Lower leg skin (tissue), 4 donors: ENCODE measurements around the gene GRHL3. TPM values are rescaled to one million over a fixed set of nuclear protein-coding genes. Genes with fewer than 3 reads are reported as not detected.
A peak's percentile ranks its signal among the peaks of the same experiment; 100 is the strongest.
"Not testable (repeated sequence)": the region's sequence is repeated elsewhere in the genome, so short reads cannot be mapped to it uniquely, and the experiment has no call there.

Experiments used
- DNase-seq, 2 donors: peaks; one replicate each; pipeline ENCODE4 v3.0.0-alpha.2; 2019; ENCODE audit warnings: low spot score in 2 of 2
- H3K4me3 ChIP-seq: fragments of 200-600 bp; sonication (generic); 2 replicates; pipeline ENCODE4 v1.5.1; 2017; ENCODE audit warnings: mild to moderate bottlenecking, low read depth; ENCODE audit not compliant: poor library complexity, severe bottlenecking
- CTCF ChIP-seq, 3 donors: fragments of 450-650 bp; IDR thresholded peaks; one replicate each; pipeline ENCODE4 v1.5.1; 2016; ENCODE audit warnings: antibody characterized with exemption in 3 of 3, mild to moderate bottlenecking in 3 of 3, moderate library complexity in 2 of 3
- POLR2A ChIP-seq, 2 donors: fragments of 450-650 bp; IDR thresholded peaks; one replicate each; pipeline ENCODE4 v1.6.1; 2016 to 2017; ENCODE audit warnings: antibody characterized with exemption in 2 of 2, mild to moderate bottlenecking in 1 of 2, moderate library complexity in 1 of 2
- WGBS, 2 donors: methylation state at CpG; one replicate each; pipeline ENCODE4 v1.1.5; 2018; 5-methylcytosine and 5-hydroxymethylcytosine counted together
- intact Hi-C: fragments of 100-400 bp; cut with DNase I; formaldehyde crosslinking; loops from one replicate; pipeline ENCODE4 v1.15.0; 2023; ENCODE audit warnings: low total_unique reads
- total RNA-seq, 4 donors: library from RNA; depleted of rRNA; stranded (reverse); fragments of >200 nt; gene quantifications; one replicate each; pipeline ENCODE4 v1.1.0, GENCODE V29; 2016

GRHL3 gene
- total RNA-seq, 4 donors from 2014 or later: 141 to 205 (median 171) TPM

- H3K4me3 ChIP-seq: no peak overlapping the region
- WGBS, 2 donors: 78 to 80% methylated on average over 8 of the region's 8 CpGs
- TF ChIP-seq POLR2A (IDR thresholded peaks at IDR 0.05) (no peak), CTCF (IDR thresholded peaks at IDR 0.05) (no peak)
- no peak for DNase-seq
- intact Hi-C loops: no loop called here
Measured at GRCh38 chr1:24284156-24284471, 35.0 kb upstream of the GRHL3 start.

DNA sequence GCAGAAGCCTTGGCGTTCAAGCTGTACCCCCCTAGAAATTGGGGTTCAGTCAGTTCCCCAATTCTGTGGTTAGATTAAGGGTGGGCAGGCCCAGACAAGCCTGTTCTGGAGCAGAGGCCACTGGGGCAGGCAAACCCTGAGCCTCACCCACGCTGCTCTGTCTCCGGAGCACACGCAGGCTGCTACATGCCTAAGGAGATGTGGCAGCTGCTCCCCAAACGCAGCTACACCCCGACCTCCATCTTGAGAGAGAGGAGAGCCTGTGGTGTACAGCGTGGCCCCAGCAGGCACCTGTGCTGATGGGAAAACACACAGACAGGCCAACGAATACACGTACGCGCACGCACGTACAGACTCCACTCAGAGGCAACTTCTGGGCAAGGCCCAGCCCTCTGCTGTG, 33.9 kb upstream of the GRHL3 start:
- WGBS, 2 donors: 53 to 73% methylated on average over 10 to 13 of the region's 13 CpGs
- TF ChIP-seq POLR2A (IDR thresholded peaks at IDR 0.05) (no peak), CTCF (IDR thresholded peaks at IDR 0.05) (no peak)
- no peak overlapping the region for H3K4me3 ChIP-seq
- DNase-seq: peak in 1 of 2 donors; percentile 64
- intact Hi-C loops: no loop called here

DNA sequence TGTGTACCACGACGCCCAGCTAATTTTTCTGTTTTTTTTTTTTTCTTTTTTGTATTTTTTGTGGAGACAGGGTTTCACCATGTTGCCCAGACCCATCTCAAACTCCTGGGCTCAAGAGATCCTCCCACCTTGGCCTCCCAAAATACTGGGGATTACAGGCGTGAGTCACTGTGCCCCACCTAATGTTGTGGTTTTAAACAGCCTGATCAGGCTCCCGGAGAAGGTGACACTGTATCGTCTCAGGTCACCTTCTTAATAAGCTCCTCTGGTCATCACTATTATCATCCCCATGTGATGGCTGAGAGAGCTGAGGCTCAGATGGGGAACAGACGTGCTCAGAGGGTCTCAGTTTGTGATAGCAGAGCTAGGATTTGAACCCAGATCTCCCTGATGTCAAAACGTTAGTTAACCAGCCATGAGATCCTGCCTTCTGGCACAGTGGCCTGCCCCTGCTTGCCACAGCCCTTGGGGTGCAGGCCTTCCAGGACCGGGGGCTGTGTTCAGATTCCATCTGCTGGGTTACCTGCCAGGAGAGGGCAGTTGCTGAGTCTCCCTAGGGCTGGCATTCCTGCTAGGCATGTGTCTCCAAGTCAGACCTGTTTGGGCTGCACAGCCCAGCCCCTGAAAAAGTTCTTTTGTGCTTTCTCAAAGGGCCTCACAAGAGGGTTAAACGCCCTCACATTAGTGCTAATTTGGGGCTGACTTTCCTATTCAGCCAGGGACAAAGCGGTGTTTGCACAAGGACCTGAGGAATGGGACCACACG, 32.7 kb upstream of the GRHL3 start:
- DNase-seq: no peak
- WGBS, 2 donors: 61 to 64% methylated on average over 10 to 11 of the region's 11 CpGs
- intact Hi-C loops: no loop called here
- TF ChIP-seq CTCF (IDR thresholded peaks at IDR 0.05): no peak
- TF ChIP-seq POLR2A (IDR thresholded peaks at IDR 0.05): no peak
- H3K4me3 ChIP-seq: no peak overlapping the region

GRCh38 chr1:24287779-24288178, 31.4 kb upstream of the GRHL3 start:
- intact Hi-C loops, DNase-seq: not testable (repeated sequence)

GRCh38 chr1:24288479-24288878, 30.7 kb upstream of the GRHL3 start:
- WGBS, 2 donors: 100% methylated on average over 1 of the region's 1 CpG
- intact Hi-C loops: no loop called here
- TF ChIP-seq POLR2A (IDR thresholded peaks at IDR 0.05): no peak
- no peak for TF ChIP-seq CTCF (IDR thresholded peaks at IDR 0.05)
- H3K4me3 ChIP-seq: no peak overlapping the region
- peak in 1 of 2 donors; percentile 52 for DNase-seq

More at GRCh38 chr1:24287779-24288178, 31.4 kb upstream of the GRHL3 start:
- WGBS, 2 donors: 90 to 96% methylated on average over 6 of the region's 6 CpGs
- not testable (repeated sequence) for H3K4me3 ChIP-seq

DNA sequence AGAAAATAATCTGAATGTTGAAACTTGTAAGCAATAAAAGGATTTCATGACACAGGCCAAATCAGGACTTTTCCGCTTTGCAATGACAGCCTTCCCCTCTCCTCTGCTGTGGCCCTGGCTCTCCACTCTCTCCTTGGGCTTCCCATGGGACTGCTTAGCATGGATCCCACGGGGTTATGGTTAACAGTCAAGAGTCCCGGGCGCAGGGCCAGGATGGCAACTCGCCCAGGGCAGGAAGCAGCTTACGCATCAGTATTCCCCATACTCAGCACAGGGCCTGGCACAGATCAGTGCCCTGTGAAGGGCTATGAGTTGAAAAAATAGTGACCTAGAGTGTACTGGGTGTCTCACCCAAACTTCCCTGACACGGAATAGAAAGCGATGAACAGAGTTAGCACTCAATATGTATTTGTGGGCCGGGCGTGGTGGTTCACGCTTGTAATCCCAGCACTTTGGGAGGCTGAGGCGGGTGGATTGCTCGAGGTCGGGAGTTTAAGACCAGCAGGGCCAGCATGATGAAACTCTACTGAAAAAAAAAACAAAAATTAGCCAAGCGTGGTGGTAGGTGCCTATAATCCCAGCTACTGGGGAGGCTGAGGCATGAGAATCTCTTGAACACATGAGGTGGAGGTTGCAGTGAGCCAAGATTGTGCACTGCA, 29.1 kb upstream of the GRHL3 start:
- 35% methylated on average over 15 of the region's 15 CpGs for WGBS, 2 donors
- DNase-seq: peak; percentile 86 to 96
- intact Hi-C loops: no loop called here
- H3K4me3 ChIP-seq: no peak overlapping the region
- TF ChIP-seq CTCF (IDR thresholded peaks at IDR 0.05) (no peak), POLR2A (IDR thresholded peaks at IDR 0.05) (no peak)
